IPS-18c (cell line): ENCODE data around the gene BRSK2.

Source experiments
- H3K4me3 ChIP-seq: 2 replicates; pipeline ENCODE4 v1.7.0; 2013; ENCODE audit warnings: low read depth, mild to moderate bottlenecking, low read length, moderate library complexity; ENCODE audit not compliant: insufficient read depth
- H3K9me3 ChIP-seq: one replicate; pipeline ENCODE4 v1.6.1; 2013; ENCODE audit warnings: mild to moderate bottlenecking, low read length, moderate library complexity; ENCODE audit not compliant: control insufficient read depth, insufficient read depth

BRSK2 gene

DNA sequence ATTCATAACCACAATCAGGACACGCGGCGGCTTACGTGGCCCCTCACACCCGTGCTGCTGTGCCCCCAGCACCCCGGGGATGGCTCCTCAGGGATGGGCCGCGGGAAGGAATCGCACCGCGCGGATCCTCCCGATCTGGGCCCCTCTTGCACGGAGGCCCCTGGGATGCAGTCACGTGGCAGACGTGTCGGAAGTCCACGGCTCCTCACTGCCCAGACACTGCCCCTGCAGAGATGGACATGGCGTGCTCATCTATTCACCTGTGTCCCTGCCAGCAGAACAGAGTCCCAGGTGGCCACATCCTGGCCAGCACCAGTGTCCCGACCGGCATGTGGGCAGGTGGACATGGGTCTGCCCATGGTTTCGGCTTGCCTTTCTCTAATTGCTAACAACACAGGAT lies 84.1 kb downstream of the BRSK2 start:
- H3K4me3 ChIP-seq: no peak overlapping the region

DNA sequence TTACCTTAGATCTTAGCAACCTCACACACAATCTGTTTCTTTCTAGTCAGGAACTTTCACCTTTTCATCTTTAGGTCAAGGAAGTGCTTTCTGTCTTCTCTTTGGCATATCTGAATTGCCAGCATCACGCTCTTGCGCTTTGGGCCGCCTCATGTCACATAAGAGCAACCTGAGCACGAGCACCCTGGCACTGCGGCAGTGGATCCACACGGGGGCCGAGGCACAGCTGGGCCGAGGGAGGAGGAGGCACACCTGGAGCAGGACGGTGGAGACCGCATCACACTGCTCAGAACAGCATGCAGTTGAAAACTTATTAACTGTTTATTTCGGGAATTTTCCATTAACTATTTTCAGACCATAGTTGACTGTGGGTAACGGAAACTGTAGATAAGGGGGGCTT lies 86.1 kb downstream of the BRSK2 start:
- Histone ChIP-seq H3K4me3 (no peak overlapping the region), H3K9me3 (no peaks in the 10 kb centered on the region)

More for the DNA sequence above, 84.1 kb downstream of the BRSK2 start:
- no peaks in the 10 kb centered on the region for H3K9me3 ChIP-seq

GRCh38 chr11:1476940-1477736 lies 87.4 kb downstream of the BRSK2 start:
- H3K9me3 ChIP-seq: no peaks in the 10 kb centered on the region

GRCh38 chr11:1478011-1478410 lies 88.3 kb downstream of the BRSK2 start:
- no peaks in the 10 kb centered on the region for H3K9me3 ChIP-seq
- no peak overlapping the region for H3K4me3 ChIP-seq

More at GRCh38 chr11:1476940-1477736, 87.4 kb downstream of the BRSK2 start:
- H3K4me3 ChIP-seq: no peak overlapping the region

- no peaks in the 10 kb centered on the region for H3K9me3 ChIP-seq
- H3K4me3 ChIP-seq: no peak overlapping the region
Observed at GRCh38 chr11:1478544-1478943, 88.8 kb downstream of the BRSK2 start.

DNA sequence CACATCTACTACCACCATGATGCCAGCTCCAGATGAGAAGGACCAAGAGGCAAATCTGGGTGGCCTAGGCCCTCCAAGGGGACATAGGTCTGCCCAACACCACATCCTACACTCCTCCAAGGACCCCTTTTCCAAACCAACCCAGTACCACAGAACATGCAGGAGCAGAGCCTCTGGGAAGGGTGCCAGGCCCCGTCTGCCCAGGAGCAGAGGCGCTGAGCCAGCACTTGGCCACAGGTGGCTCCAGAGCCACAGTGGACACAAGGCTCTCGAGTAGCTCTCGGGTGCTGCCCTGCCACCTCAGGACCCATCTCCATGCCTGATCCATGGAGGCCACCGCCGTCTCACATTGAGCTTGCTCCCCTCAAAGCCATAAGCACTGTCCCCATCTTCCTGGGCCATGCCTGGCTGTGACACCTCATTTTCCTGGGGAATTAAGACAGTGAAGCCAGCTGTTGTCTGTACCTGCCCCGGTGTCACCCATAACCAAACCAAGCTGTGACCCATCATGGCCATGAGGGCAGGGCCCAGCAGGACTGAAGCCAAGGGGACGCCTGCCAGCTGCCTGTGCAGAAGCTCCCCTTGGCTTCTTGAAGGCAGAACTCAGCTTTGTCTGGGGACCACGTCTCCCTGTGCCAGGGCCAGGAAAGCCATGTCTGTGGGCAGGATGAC lies 89.4 kb downstream of the BRSK2 start:
- H3K9me3 ChIP-seq: no peaks in the 10 kb centered on the region
- H3K4me3 ChIP-seq: no peak overlapping the region

DNA sequence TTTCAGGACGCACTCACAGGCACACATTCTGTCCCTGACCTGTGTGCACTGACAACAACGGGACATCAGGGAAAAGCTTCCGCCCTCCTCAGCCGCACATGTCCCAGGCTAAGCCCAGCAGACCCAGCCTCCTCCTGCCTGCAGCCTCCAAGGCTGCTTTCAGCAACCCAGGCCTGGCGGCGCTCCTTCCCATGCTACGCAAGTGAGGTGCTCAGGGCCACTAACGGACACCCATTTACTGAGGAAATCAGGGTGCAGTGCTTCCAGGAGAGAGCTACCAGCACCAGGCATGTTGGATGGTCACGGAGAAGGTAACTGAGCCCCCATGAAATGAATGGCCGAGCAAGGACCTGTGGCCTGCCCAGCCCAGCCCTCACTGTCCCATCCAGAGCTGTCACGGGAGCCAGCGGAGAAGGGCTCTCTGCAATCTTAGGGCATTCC lies 90.0 kb downstream of the BRSK2 start:
- no peak overlapping the region for H3K4me3 ChIP-seq
- H3K9me3 ChIP-seq: no peaks in the 10 kb centered on the region

- Histone ChIP-seq H3K9me3 (no peaks in the 10 kb centered on the region), H3K4me3 (no peak overlapping the region)
Observed at GRCh38 chr11:1480191-1480554, 90.4 kb downstream of the BRSK2 start.

DNA sequence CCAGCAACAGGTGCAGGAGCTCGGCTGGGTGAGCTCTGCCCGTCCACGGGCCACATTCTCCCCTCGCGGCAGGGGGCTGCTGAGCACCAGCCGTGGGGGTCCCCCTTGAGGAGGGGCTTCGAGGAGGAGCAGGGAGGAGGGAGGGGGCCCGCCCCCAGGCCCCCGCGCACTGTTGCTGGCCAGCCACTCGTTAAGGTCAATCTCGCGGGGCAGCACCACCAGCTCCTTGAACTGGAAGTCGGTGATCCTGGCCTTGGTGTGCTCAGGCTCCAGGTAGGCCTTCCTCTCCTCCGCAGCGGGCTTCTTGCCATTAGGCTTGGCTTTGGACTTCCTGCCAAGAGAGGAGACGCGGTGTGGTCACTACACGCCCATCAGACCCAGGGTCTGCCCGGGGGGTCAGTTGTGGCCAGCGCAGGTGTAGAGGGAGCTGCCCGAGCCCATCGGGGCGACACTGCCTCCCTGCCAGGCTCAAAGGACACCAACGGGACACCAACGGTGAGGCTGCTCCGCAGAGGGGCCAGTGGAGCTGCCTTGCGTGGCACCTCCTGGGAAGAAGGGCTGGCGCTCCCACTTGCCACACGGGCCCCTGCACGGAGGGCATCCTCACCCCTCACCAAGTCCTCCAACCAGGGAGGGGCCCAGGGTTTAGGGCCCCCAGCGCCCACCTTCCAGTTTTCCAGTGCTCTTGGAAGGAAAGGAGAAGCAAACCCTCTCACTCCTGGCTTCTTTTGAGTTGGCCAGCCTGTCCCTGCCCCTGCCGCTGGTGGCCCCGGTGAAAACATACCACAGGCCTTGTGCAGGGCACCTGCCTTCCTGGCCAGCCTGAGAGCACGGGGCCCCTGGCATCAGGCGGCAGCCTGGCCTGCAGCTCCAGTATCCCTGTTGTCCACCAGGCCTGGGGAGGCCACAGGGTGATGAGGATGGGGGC lies 91.1 kb downstream of the BRSK2 start:
- Histone ChIP-seq H3K9me3 (no peaks in the 10 kb centered on the region), H3K4me3 (no peak overlapping the region)

GRCh38 chr11:1481483-1481825 lies 91.7 kb downstream of the BRSK2 start:
- Histone ChIP-seq H3K4me3 (no peak overlapping the region), H3K9me3 (no peaks in the 10 kb centered on the region)

- Histone ChIP-seq H3K9me3 (no peaks in the 10 kb centered on the region), H3K4me3 (no peak overlapping the region)
Observed at GRCh38 chr11:1481861-1482441, 92.2 kb downstream of the BRSK2 start.

DNA sequence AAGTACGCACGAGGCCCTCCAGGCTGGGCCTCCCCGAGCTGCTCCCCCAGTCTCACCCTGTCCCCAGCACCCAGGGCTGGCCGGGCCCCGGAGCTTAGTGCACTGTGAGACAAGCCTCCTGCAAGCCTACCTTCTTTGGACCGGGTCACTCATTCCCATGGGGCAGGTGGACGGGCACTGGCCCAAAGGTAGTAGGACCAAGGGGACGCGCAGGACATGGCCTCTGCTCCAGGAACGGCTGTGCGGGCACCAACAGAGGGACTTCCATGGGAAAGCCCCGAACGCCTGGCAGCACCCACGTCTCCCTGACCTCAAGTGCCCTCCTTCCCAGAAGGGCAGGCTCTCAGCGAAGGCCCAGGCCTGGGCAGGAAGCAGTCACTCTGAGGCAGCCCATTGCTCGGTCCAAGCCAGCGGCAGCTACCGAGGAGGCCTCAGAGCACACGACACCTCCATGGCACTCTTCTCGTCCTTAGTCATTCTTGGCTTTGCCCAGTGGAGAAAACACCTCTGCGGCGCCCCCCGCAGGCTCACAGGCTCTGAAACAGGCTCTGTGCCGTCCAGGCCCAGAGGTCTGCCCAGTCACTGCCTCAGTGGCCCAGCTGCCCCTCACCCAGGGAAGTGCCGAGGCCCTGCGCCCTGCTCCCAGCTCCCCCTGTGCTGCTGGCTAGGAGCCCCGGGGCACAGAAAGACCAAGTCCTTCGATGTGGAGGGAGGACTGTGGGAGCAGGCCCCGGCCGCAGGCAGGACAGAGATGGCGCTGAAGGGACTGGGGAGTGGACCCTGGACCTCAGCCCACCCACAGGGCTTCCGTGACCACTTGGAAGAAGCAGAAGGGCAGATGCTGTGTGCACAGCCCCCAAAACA lies 93.1 kb downstream of the BRSK2 start:
- no peak overlapping the region for H3K4me3 ChIP-seq
- no peaks in the 10 kb centered on the region for H3K9me3 ChIP-seq

GRCh38 chr11:1483445-1483961 lies 93.8 kb downstream of the BRSK2 start:
- H3K9me3 ChIP-seq: no peaks in the 10 kb centered on the region
- H3K4me3 ChIP-seq: no peak overlapping the region

GRCh38 chr11:1484061-1484671 lies 94.4 kb downstream of the BRSK2 start:
- Histone ChIP-seq H3K4me3 (no peak overlapping the region), H3K9me3 (no peaks in the 10 kb centered on the region)

- Histone ChIP-seq H3K9me3 (no peaks in the 10 kb centered on the region), H3K4me3 (no peak overlapping the region)
Observed at GRCh38 chr11:1484695-1485503, 95.2 kb downstream of the BRSK2 start.
